ENCODE measurements around the gene HOXC4.
A peak's percentile ranks its signal among the peaks of the same experiment; 100 is the strongest.
"Not testable (repeated sequence)": the region's sequence is repeated elsewhere in the genome, so short reads cannot be mapped to it uniquely, and the experiment has no call there.

HOXC4 gene

GRCh38 chr12:54058128-54058768 is 4.6 kb downstream of the HOXC4 start:
- no peak for DNase-seq (ENCODE audit: low read depth)

DNA sequence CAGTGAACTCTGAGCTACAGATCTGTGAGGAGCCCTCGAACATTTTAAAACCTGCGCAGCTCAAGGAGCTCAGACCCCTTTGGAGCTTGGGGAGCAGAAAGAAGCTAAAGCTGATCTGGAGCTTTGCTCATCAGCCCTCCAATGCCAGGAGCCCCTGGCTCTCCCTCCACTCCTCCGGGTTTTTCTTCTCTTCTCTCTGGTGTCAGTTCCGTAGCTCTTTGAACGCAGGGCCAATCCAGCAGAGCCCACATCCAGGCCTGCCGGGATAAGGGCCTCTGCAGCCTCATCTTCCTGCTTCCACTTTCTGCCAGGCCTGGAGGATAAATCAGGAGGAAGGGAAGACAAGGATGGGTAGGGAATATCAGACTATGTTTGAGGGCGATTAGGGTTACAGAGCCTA is 6.0 kb downstream of the HOXC4 start:
- DNase-seq (ENCODE audit: low read depth): no peak

- DNase-seq (ENCODE audit: low read depth): no peak
Observed at GRCh38 chr12:54060174-54060974, 6.7 kb downstream of the HOXC4 start.

DNA sequence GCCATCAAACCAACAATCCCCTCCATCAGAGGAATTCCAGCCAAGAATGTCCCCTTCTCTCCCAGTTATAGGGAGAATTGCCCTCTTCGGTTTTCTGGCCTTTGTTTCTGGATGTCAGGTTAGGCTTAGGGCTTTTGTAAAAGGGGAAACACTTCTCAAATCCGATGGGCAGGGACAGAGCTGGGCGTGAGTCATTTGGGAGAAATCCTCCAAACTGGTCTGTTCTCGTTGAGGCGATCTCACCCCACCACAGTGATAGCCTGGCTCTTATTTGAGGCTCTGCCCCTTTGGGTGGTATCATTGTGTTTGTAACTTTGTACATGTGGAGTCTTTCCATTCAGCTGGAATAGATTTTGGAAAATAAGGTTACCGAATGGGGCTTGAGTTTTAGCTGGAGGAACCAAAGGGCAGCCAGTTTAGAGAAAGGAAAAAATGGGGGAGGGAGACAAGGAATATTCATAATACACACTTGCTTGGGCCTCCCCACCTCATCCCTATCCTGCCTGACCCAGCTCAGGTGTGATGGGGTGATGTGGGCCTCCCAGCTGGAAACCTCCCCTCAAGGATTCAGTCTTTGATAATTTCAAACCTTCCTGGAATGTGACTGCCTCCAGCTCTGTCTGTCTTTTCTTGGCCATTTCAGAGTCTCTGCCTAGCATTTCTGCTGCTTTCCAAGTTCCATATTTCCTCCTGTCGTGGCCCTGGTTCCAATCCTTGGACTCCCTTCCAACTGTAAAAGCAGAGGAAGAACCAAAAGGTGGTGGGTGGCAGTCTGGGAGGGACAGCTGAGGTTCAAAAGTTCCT is 7.5 kb downstream of the HOXC4 start:
- no peak for DNase-seq (ENCODE audit: low read depth)

- no peak for DNase-seq (ENCODE audit: low read depth)
Observed at GRCh38 chr12:54065677-54066076, 12.0 kb downstream of the HOXC4 start.

DNA sequence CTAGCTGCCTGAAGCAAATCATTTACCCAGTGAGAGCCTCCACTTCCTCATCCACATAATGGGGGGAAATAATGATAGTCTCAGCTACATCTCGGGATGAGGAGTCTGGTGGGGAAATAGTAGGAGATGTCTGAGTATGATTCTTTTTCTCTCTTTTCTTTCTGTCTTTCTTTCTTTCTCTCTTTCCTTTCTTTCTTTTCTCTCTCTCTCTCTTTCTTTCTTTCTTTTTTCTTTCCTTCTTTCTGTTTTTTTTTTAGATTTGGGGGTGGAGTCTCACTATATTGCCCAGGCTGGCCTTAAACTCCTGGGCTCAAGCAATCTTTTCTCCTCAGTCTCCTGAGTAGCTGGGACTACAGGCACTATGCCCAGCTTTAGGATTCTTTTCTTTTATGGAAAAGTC is 12.8 kb downstream of the HOXC4 start:
- DNase-seq (ENCODE audit: low read depth): no peak

- DNase-seq (ENCODE audit: low read depth): no peak
Observed at GRCh38 chr12:54068418-54069070, 14.9 kb downstream of the HOXC4 start.

GRCh38 chr12:54071942-54072341 is 18.3 kb downstream of the HOXC4 start:
- DNase-seq (ENCODE audit: low read depth): no peak

DNA sequence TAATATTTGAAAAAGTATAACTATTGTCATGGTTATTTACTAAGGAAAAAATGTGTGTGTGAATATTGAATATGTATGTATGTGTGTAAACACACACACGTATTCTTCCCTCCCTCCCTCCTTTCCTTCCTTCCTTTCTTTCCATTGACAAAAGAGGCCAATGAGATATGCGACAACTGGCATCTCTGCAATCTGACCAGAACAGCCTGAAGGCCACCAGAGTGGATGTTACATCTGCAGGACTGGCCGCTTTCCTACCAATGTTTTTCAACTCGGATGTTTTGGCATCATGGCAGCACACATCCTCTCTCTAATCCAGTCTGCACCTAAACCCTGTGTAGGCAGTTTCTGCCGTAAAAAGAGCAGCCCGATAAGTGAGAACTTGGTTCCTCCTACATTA is 20.7 kb downstream of the HOXC4 start:
- no peak for DNase-seq (ENCODE audit: low read depth)

GRCh38 chr12:54075409-54075808 is 21.8 kb downstream of the HOXC4 start:
- no peak for DNase-seq (ENCODE audit: low read depth)

DNA sequence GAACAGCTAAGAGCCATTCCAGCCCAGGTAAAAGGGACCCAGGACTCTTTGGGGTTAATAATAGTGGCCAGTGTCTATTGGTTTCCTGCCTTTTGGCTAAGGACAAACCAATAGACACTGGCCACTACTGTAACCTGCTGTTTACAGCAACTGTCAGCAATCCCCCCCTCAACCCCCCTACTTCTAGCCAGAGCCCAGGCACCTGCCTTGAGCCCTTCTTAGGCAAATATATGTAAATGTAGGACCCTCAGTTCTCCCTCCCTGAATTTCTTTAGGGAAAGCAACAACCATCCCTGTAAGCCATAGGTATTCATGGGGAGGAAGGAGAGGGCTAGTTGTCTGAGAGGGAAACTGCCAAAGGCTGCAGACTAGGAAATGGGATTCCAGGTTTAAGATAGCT is 22.3 kb downstream of the HOXC4 start:
- no peak for DNase-seq (ENCODE audit: low read depth)

GRCh38 chr12:54077843-54078242 is 24.2 kb downstream of the HOXC4 start:
- DNase-seq (ENCODE audit: low read depth): peak; percentile 21

GRCh38 chr12:54079115-54079514 is 25.5 kb downstream of the HOXC4 start:
- peak; percentile 24 for DNase-seq (ENCODE audit: low read depth)

DNA sequence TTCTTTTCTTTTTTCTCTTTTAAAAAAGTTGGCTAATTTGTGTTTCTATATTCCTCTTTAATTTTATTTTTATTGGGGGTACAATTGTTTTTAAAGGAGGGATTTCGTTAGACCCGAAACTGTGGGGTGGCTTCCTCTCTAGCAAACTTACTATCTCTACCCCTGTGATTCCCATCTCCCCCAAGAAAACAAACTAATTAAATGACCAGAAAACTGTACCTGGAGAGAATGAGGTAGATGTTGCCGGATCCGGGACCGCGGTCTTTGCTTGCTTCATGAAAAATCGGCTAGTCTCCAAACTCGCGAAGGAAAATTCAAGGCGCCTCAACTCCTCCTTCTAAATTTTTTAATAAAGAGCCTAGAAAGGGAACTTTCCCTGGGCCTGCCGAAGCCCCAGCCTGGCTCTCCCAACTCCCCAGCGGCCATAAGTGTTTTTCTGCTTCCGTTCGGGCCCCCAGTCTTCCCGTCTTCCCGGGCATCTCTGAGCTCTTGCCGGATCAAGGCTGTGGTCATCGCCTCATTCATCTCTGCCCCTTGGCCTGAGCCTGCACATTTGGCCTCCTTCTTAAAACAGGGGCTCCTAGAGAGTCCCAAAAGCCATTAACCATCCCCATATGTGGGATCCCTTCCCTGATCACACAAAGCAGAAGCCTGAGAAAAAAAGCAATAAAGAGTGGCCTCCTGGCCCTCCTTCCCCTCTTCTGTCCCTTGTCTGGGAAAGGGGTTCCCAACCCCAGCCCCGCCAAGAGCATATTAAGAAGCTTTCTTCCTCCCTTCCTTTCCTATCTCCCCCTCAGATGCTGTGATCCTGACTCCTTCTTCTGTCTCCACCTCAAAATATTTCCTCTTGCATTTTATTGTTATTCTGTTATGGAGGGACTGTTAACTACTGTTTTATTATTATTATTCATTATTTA is 26.6 kb downstream of the HOXC4 start:
- DNase-seq (ENCODE audit: low read depth): peak; percentile 56

DNA sequence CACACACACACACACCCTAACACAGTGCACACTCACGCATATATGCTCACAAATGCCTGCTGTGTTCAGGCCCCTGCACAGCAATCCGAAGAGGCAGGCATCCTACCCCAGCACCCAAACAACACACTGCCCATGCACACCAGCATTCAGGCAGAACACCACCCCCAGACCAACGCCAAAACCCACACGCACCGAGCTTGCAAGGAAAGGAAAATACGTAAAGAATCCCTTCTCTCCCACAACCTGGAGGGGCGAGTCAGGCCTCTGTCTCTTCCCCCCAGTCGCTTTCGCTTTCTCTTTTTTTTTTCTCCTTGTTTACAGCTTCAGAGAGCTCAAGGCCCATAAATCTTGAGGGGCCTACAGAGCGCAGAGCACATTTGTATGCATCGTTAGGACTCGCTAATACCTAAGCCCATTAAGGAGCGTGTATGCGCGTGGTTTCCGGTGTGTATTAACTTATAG is 27.4 kb downstream of the HOXC4 start:
- DNase-seq (ENCODE audit: low read depth): peak; percentile 85

- DNase-seq (ENCODE audit: low read depth): peak; percentile 60
Observed at GRCh38 chr12:54081581-54082396, 28.2 kb downstream of the HOXC4 start.

GRCh38 chr12:54082397-54082892 is 28.8 kb downstream of the HOXC4 start:
- peak; percentile 82 for DNase-seq (ENCODE audit: low read depth)

DNA sequence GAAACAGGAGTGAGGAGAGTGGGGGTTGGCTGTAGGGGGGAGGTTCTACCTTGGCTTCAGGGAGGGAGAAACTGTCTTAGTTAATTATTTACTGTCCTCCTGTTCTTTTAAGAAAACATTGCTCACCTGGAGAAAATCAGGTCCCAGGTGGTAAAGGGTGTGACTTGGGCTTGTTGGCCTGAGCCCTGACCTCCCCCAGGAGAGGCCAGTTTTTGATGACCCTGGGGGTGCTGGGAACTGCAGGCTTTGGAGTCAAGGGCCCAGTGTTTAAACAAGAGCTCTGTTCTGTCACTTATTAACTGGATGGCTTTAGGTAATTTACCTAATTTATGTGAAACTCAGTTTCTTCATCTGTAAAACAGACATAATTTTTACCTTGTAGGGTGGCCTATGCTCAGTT is 34.4 kb downstream of the HOXC4 start:
- not testable (repeated sequence) for DNase-seq (ENCODE audit: low read depth)

DNA sequence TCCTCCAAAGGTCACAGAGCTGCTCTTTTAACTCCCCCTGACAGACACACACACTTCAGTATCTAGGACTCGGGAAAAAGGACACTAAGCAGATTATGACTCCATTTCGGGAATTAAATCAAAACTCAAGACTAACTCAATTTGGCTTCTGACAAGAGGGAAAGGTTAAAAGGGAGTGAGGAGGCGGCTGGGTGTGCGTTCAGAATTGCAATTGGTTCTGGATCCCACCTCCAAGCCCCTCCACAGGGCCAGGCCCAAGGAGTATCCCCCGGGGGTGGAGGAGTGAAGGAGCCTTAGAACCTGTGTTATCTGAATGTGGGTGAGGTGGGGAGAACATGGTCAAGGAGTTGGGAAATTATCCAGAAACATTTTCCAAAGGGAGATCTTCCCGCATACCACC is 35.8 kb downstream of the HOXC4 start:
- DNase-seq (ENCODE audit: low read depth): not testable (repeated sequence)

GRCh38 chr12:54090312-54090711 is 36.7 kb downstream of the HOXC4 start:
- not testable (repeated sequence) for DNase-seq (ENCODE audit: low read depth)
